RPMI7951 (cell line): Measurements from ENCODE around the gene STEAP3. TPM values are rescaled to one million over a fixed set of nuclear protein-coding genes. Genes with fewer than 3 reads are reported as not detected.

Experiments used
- DNase-seq: peaks from one replicate; pipeline ENCODE4 v3.0.0-alpha.2; 2012; ENCODE audit warnings: low read depth
- total RNA-seq: library from RNA; depleted of rRNA; stranded (reverse); fragments of >200 nt; shearing (Covaris generic); gene quantifications from 2 replicates; pipeline ENCODE4 v1.2.3, GENCODE V29; 2014; rRNA removed

The STEAP3 gene
- total RNA-seq, 1 experiment from 2014 or later, result 27.3 TPM

- DNase-seq, result no peak
Measured at GRCh38 chr2:119291588-119292167, 68.0 kb downstream of the STEAP3 start.

- peak; percentile 69 for DNase-seq
Measured at GRCh38 chr2:119292226-119292625, 68.6 kb downstream of the STEAP3 start.

GRCh38 chr2:119293254-119293653 is 69.6 kb downstream of the STEAP3 start:
- DNase-seq, result peak; percentile 30

GRCh38 chr2:119293900-119294299 is 70.3 kb downstream of the STEAP3 start:
- DNase-seq, result peak; percentile 24

GRCh38 chr2:119294671-119295070 is 71.0 kb downstream of the STEAP3 start:
- DNase-seq, result no peak

- DNase-seq, result no peak
Measured at GRCh38 chr2:119295688-119296375, 72.2 kb downstream of the STEAP3 start.

GRCh38 chr2:119301413-119301812 is 77.8 kb downstream of the STEAP3 start:
- DNase-seq, result no peak

- no peak for DNase-seq
Measured at GRCh38 chr2:119304847-119305246, 81.2 kb downstream of the STEAP3 start.

GRCh38 chr2:119305497-119306195 is 82.0 kb downstream of the STEAP3 start:
- DNase-seq, result no peak

- no peak for DNase-seq
Measured at GRCh38 chr2:119306196-119306590, 82.6 kb downstream of the STEAP3 start.

- DNase-seq, result no peak
Measured at GRCh38 chr2:119307419-119308140, 83.9 kb downstream of the STEAP3 start.

- no peak for DNase-seq
Measured at GRCh38 chr2:119308793-119309330, 85.2 kb downstream of the STEAP3 start.

GRCh38 chr2:119311371-119311770 is 87.7 kb downstream of the STEAP3 start:
- no peak for DNase-seq

GRCh38 chr2:119311831-119312230 is 88.2 kb downstream of the STEAP3 start:
- DNase-seq, result no peak

Other genes starting within 250 kb of the STEAP3 start
- gene C1QL2, start 65.1 kb upstream of the STEAP3 start, total RNA-seq, result not detected in 2 replicates
- gene C2orf76, start 143.0 kb downstream of the STEAP3 start, total RNA-seq, result 19.8 and 23.7 TPM in 2 replicates
- 310 and 351 TPM in 2 replicates for gene DBI, start 143.1 kb downstream of the STEAP3 start, total RNA-seq
- gene TMEM37, start 208.0 kb downstream of the STEAP3 start, total RNA-seq, result not detected in 2 replicates